GM10248 (cell line): ENCODE measurements around the gene KRTAP15-1.
A peak's percentile ranks its signal among the peaks of the same experiment; 100 is the strongest.

Source experiments
- CTCF ChIA-PET: fragments of 300-600 bp; sonication (Branson Sonifier 250); formaldehyde crosslinking; extraction: SDS; loops from one replicate; lab custom pipeline; 2021; ENCODE audit warnings: antibody characterized with exemption; lab: Yijun Ruan, JAX
- POLR2A ChIA-PET: fragments of 350-650 bp; sonication (Branson Sonifier 250); formaldehyde crosslinking; extraction: SDS; loops from one replicate; lab custom pipeline; 2020; ENCODE audit warnings: antibody characterized with exemption; lab: Yijun Ruan, JAX
- DNase-seq: peaks from one replicate; pipeline ENCODE4 v3.0.0; 2012; ENCODE audit errors: extremely low spot score
- TF ChIP-seq, protein P1 (sequence below): IDR thresholded peaks from 2 replicates; pipeline ENCODE4 v1.5.1; 2012; ENCODE audit warnings: mild to moderate bottlenecking, low read depth; ENCODE audit errors: extremely low read depth, missing control alignments, control extremely low read depth

The KRTAP15-1 gene

DNA sequence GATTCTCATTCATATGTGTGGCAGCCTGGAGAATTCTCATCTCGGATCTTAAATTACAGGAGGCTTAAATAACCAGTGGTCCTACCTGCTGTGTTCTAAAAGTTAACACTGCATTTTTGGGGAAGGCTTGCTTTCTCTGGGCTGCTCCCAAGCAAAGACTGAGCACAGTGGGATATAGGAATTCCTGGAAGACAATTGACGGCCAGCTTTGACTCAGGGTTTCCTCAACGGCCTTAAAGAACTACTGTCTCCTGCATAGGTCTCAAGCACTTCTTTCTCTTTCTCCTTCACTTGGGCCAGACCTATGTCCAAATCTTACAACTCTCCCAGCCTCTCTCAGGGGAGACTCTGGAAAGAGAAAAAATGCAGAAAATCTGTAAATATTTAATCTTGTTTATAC lies 13.3 kb upstream of the KRTAP15-1 start:
- CTCF ChIA-PET: no interaction called here
- TF ChIP-seq, protein P1, sequence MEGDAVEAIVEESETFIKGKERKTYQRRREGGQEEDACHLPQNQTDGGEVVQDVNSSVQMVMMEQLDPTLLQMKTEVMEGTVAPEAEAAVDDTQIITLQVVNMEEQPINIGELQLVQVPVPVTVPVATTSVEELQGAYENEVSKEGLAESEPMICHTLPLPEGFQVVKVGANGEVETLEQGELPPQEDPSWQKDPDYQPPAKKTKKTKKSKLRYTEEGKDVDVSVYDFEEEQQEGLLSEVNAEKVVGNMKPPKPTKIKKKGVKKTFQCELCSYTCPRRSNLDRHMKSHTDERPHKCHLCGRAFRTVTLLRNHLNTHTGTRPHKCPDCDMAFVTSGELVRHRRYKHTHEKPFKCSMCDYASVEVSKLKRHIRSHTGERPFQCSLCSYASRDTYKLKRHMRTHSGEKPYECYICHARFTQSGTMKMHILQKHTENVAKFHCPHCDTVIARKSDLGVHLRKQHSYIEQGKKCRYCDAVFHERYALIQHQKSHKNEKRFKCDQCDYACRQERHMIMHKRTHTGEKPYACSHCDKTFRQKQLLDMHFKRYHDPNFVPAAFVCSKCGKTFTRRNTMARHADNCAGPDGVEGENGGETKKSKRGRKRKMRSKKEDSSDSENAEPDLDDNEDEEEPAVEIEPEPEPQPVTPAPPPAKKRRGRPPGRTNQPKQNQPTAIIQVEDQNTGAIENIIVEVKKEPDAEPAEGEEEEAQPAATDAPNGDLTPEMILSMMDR: no peak
- POLR2A ChIA-PET: no interaction called here
- DNase-seq: no peak

DNA sequence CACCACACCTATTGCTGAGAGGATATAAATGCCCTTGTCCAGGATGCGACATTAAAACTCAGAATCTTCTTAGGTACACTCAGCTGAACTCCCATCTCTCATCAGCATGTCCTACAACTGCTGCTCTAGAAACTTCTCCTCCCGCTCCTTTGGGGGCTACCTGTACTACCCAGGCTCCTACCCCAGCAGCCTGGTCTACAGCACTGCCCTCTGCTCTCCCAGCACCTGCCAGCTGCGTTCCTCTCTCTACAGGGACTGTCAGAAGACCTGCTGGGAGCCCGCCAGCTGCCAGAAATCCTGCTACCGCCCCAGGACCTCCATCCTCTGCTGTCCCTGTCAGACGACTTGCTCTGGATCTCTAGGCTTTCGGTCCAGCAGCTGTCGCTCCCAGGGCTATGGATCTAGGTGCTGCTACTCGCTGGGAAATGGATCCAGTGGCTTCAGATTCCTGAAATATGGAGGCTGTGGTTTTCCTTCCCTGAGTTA lies 9.9 kb upstream of the KRTAP15-1 start, which contains the start of gene KRTAP13-4:
KRTAP13-4 (plus strand) TSS at position 51 of the 486 bp plus-strand sequence; CDS start at position 107, 56 bp downstream.
- TF ChIP-seq, protein P1: no peak

DNA sequence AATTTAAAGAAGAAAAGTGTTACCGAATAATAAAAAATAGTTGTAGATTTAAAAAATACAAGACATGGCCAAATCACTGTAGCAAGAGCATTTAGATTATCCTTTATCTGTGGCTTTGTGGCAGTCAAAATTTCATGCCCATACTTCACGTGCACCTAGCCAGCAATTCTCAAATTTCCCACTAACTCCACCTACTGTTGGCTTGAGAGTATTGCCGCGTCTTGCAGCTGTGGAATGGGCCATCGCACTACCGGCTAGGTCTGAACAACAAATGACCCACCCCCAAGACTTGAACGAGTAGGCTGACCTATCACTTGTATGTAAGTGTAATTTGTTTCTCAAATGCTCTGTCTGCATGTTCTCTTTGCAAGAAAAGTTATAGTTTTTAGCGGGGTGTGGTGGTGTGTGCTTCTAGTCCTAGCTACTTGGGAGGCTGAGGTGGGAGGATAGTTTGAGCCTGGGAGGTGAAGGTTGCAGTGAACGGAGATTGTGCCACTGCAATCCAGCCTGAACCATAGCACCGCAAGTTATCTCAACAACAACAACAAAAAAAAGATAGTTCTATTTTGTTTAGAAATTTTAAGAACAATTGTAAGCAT lies 5.9 kb upstream of the KRTAP15-1 start:
- ChIA-PET POLR2A (no interaction called here), CTCF (interaction anchor here (1.5 kb wide), 1 partner anchor 11 kb away, joined by 4 read pairs; no protein-coding TSS in a partner anchor)
- TF ChIP-seq, protein P1: peak; percentile 37

More for the DNA sequence above, 9.9 kb upstream of the KRTAP15-1 start, which contains the start of gene KRTAP13-4:
- POLR2A ChIA-PET: no interaction called here
- CTCF ChIA-PET: no interaction called here
- DNase-seq: no peak

DNA sequence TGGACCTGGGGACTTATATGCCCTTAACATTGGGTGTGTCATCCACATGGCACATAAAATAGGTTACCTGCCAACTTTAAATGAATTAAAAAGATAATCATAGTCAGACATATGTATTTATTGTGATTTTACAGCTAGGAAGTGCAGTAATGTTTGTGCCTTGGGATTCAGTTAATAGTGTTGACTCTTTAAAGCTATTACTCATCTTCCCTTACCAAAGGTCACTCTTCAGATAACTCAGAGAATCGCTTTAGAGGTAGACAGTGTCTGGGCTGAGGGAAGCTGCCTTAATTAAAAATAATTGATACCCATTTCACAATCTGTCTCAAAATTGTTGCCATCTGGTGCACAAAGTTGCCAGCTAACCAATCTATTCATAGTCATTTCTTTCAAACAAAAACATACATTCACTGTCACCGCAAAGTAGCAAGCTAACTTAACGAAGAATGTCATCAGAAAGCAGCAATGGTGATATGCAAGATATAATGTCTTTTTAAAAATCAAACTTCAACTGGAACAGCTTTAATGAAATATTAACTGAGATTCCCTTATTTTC lies 3.0 kb upstream of the KRTAP15-1 start:
- ChIA-PET CTCF (no interaction called here), POLR2A (no interaction called here)
- DNase-seq: no peak
- TF ChIP-seq, protein P1: no peak

More for the DNA sequence above, 5.9 kb upstream of the KRTAP15-1 start:
- DNase-seq: no peak

DNA sequence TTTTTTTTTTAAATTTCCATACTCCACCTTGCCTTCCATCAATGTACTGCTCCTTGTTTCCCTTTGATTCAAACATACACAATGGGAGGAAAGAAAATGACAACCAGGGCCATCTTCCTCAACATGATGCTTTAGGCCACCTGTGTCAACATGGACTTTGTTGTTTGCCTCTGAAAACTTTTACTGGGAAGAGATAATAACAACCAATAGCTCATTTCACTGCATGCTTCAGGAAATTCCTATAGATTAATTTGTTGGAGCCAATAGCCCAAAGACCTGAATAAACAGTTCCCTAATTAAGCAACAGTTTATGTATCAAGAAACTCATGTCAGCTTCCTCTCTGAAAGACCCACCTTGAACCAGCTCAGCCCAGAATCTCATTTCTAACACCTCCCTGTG lies 3.2 kb downstream of the KRTAP15-1 start:
- ChIA-PET CTCF (interaction anchor here (1.0 to 1.4 kb wide), 2 partner anchors 10 to 29 kb away, joined by 3 read pairs; no protein-coding TSS in a partner anchor), POLR2A (no interaction called here)
- TF ChIP-seq, protein P1: no peak
- no peak for DNase-seq

DNA sequence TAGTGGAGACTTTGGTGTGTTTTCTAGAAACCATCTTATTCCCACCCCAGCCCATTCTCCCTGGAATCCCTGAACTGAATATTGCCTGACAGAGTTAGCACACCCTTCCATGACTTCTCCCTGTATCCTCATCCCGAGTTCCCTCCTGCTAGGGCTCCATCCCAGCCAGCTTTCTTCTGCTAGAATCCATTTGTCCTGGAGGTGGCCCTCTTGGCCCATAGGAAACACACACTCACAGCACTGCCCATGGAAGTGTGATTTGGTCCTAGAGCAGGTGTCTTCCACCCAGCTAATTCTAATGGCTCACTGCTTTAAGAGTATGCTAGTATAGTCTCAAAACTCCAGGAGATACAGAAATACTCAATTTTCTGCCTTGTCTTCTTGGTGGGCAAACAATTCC lies 4.1 kb downstream of the KRTAP15-1 start:
- TF ChIP-seq, protein P1: no peak
- DNase-seq: no peak
- CTCF ChIA-PET: interaction anchor here (1.4 kb wide), 1 partner anchor 9 kb away, joined by 3 read pairs; no protein-coding TSS in a partner anchor
- POLR2A ChIA-PET: no interaction called here
